ENCODE results near the gene SNX10. TPM values are rescaled to one million over a fixed set of nuclear protein-coding genes. Genes with fewer than 3 reads are reported as not detected.

SNX10 gene
- total RNA-seq, 3 donors from 2014 or later (not counting 1 experiment from before 2014, with no cell fraction given) = 17.2 to 26.8 (median 21.3) TPM

DNA sequence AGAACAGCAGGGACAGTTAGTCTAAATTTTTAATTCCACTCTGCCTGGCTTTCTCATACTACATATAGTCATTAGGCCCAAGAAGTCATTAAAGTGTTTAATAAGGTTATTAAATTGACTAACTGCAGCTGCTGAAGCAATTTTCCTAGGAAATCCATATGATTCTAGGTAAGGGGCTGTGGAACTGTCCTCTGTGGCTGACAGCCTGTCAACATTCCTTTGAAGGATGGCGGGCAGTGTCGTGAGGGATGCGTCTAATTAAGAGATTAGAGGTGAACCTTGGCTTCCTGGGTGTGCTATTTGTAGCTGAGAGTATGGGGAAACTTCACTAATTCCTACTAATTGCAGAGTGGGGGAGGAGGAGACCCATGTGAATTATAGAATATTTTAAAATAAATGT lies 64.6 kb downstream of the SNX10 start:
- WGBS (ENCODE audit: insufficient coverage) = 91% methylated on average over 3 of the region's 3 CpGs
- no peak overlapping the region for H3K4me3 Mint-ChIP-seq
- TF ChIP-seq, protein P1, sequence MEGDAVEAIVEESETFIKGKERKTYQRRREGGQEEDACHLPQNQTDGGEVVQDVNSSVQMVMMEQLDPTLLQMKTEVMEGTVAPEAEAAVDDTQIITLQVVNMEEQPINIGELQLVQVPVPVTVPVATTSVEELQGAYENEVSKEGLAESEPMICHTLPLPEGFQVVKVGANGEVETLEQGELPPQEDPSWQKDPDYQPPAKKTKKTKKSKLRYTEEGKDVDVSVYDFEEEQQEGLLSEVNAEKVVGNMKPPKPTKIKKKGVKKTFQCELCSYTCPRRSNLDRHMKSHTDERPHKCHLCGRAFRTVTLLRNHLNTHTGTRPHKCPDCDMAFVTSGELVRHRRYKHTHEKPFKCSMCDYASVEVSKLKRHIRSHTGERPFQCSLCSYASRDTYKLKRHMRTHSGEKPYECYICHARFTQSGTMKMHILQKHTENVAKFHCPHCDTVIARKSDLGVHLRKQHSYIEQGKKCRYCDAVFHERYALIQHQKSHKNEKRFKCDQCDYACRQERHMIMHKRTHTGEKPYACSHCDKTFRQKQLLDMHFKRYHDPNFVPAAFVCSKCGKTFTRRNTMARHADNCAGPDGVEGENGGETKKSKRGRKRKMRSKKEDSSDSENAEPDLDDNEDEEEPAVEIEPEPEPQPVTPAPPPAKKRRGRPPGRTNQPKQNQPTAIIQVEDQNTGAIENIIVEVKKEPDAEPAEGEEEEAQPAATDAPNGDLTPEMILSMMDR (IDR thresholded peaks at IDR 0.05) = no peak

DNA sequence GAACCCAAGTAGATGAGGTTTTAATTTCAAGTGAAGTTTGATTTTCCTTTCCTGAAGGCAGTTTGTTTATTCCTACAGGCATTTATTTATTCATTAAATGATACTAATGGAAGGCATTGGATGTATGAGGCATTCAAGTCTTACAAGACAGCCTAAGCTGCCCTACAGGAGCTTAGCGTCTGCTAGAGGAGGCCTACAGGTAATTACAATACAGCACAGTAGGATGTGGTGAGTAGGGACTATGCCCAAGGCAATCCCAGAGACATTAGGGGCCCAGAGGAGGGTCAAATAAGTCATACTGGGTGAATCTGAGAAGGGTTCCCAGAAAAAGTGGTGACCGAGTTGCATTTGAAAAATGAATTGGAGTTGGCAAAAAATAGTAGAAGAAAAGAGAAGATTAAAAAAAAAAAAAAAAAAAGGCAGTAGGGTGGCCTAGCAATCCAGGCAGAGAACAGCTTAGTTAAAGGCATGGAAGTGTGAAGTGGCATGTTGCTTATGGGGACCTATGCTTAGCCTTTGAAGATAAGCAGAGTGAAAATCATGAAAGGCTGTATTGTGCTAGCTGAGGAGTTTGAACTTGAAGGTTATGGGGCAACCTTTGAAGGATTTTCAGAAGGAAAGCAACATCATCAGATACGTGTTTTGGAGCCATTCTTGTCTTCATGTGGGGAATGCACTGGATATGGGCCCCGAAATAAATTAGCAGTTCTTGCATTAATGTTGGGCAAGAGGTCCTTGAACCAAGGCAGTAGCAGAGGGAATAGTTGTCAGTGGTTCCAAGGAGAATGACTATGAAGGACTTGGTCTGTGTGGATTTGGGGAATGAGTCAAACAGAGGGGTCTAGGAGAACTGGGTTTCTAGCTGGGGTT lies 65.5 kb downstream of the SNX10 start:
- intact Hi-C loops (cut with micrococcal nuclease) = no loop called here

More for the DNA sequence above, 64.6 kb downstream of the SNX10 start:
- Histone ChIP-seq H3K4me3 (ENCODE audit: low read length) (no peak overlapping the region), H3K4me1 (ENCODE audit: control insufficient read depth, insufficient read depth, low read length) (no peaks in the 10 kb centered on the region), H3K27me3 (ENCODE audit: control insufficient read depth, insufficient read depth, low read length) (no peaks in the 10 kb centered on the region), H3K9me3 (ENCODE audit: control insufficient read depth, insufficient read depth, low read length) (no peaks in the 10 kb centered on the region), H3K27ac (ENCODE audit: low read length) (no peak overlapping the region), H3K36me3 (ENCODE audit: control insufficient read depth, insufficient read depth, low read length) (no peaks in the 10 kb centered on the region)
- H3K27ac Mint-ChIP-seq = no peak overlapping the region
- H3K27me3 Mint-ChIP-seq (ENCODE audit: low read depth in 2 of 2) = no peaks in the 10 kb centered on the region
- H3K9me3 Mint-ChIP-seq = no peaks in the 10 kb centered on the region
- intact Hi-C loops (cut with micrococcal nuclease) = no loop called here
- DNase-seq (no peak), ATAC-seq (no peak)
- H3K4me1 Mint-ChIP-seq = peaks cover 6 to 18% of the 10 kb centered on the region in 2 donors
- no peaks in the 10 kb centered on the region for H3K36me3 Mint-ChIP-seq

GRCh38 chr7:26357799-26358151 lies 66.1 kb downstream of the SNX10 start:
- no peaks in the 10 kb centered on the region for H3K9me3 ChIP-seq (ENCODE audit: control insufficient read depth, insufficient read depth, low read length)
- DNase-seq (no peak), ATAC-seq (no peak)
- Mint-ChIP-seq H3K4me1 (peaks cover 6 to 18% of the 10 kb centered on the region in 2 donors), H3K9me3 (no peaks in the 10 kb centered on the region), H3K27ac (no peak overlapping the region), H3K4me3 (no peak overlapping the region), H3K36me3 (no peaks in the 10 kb centered on the region), H3K27me3 (ENCODE audit: low read depth in 2 of 2) (no peaks in the 10 kb centered on the region)
- no peaks in the 10 kb centered on the region for H3K4me1 ChIP-seq (ENCODE audit: control insufficient read depth, insufficient read depth, low read length)
- H3K4me3 ChIP-seq (ENCODE audit: low read length) = no peak overlapping the region
- H3K27ac ChIP-seq (ENCODE audit: low read length) = no peak overlapping the region
- no peaks in the 10 kb centered on the region for H3K27me3 ChIP-seq (ENCODE audit: control insufficient read depth, insufficient read depth, low read length)
- intact Hi-C loops (cut with micrococcal nuclease) = no loop called here
- TF ChIP-seq, protein P1 (IDR thresholded peaks at IDR 0.05) = no peak
- H3K36me3 ChIP-seq (ENCODE audit: control insufficient read depth, insufficient read depth, low read length) = no peaks in the 10 kb centered on the region
- WGBS (ENCODE audit: insufficient coverage) = 100% methylated on average over 2 of the region's 2 CpGs

More for the DNA sequence above, 65.5 kb downstream of the SNX10 start:
- no peaks in the 10 kb centered on the region for H3K27me3 Mint-ChIP-seq (ENCODE audit: low read depth in 2 of 2)
- Histone ChIP-seq H3K27ac (ENCODE audit: low read length) (no peak overlapping the region), H3K9me3 (ENCODE audit: control insufficient read depth, insufficient read depth, low read length) (no peaks in the 10 kb centered on the region), H3K27me3 (ENCODE audit: control insufficient read depth, insufficient read depth, low read length) (no peaks in the 10 kb centered on the region), H3K4me3 (ENCODE audit: low read length) (no peak overlapping the region), H3K4me1 (ENCODE audit: control insufficient read depth, insufficient read depth, low read length) (no peaks in the 10 kb centered on the region), H3K36me3 (ENCODE audit: control insufficient read depth, insufficient read depth, low read length) (no peaks in the 10 kb centered on the region)
- no peaks in the 10 kb centered on the region for H3K36me3 Mint-ChIP-seq
- H3K4me3 Mint-ChIP-seq = no peak overlapping the region
- no peak for DNase-seq
- no peaks in the 10 kb centered on the region for H3K9me3 Mint-ChIP-seq
- H3K4me1 Mint-ChIP-seq = peaks cover 6 to 18% of the 10 kb centered on the region in 2 donors
- ATAC-seq = no peak
- H3K27ac Mint-ChIP-seq = no peak overlapping the region
- TF ChIP-seq, protein P1 (IDR thresholded peaks at IDR 0.05) = no peak
- 98% methylated on average over 4 of the region's 4 CpGs for WGBS (ENCODE audit: insufficient coverage)
